T-helper 22 cell (primary cell): ENCODE measurements around the gene PTPRN2.
A peak's percentile ranks its signal among the peaks of the same experiment; 100 is the strongest.
"Not testable (repeated sequence)": the region's sequence is repeated elsewhere in the genome, so short reads cannot be mapped to it uniquely, and the experiment has no call there.

Source experiments
- DNase-seq: peaks from one replicate; pipeline ENCODE4 v3.0.0-alpha.2; 2020; ENCODE audit warnings: low read depth

Gene PTPRN2

GRCh38 chr7:157863176-157863575 lies 724.4 kb downstream of the PTPRN2 start:
- no peak for DNase-seq

- DNase-seq = no peak
Measured at GRCh38 chr7:157862731-157863130, 724.9 kb downstream of the PTPRN2 start.

DNA sequence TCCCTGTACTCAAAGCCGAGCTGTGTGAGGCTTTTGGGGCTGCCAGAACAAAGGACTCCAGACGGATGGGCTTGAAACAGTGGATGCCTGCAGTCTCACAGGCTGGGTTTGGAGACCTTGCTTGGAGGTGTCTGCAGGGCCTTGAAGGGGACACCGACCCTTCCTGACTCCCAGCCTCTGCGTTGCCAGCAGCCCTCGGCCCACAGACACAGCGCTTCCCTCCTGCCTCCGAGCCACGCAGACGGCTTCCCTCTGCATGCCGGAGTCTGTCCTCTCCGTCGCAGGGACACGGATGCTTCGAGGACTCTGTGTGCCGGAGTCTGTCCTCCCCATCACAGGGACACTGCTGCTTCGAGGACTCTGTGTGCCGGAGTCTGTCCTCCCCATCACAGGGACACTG lies 726.1 kb downstream of the PTPRN2 start:
- no peak for DNase-seq

GRCh38 chr7:157861031-157861491 lies 726.6 kb downstream of the PTPRN2 start:
- no peak for DNase-seq

DNA sequence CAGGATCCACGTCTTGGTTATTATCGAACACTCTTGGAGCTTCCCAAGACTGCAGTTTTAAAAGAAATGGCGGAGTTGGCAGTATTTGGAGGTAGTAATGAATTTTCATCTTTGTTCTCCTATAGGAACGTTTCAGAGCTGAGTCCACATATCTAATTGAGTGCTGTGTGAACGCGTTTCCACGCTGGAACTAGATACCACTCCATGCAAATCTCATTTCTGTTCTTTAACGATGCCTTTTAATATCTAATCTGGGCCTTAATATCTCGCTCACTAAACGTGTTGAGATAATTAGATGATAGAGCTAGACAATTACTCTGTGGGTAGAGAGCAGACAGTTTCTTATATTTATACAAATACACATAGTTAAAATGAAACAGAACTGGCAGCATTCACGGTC lies 727.2 kb downstream of the PTPRN2 start:
- no peak for DNase-seq

DNA sequence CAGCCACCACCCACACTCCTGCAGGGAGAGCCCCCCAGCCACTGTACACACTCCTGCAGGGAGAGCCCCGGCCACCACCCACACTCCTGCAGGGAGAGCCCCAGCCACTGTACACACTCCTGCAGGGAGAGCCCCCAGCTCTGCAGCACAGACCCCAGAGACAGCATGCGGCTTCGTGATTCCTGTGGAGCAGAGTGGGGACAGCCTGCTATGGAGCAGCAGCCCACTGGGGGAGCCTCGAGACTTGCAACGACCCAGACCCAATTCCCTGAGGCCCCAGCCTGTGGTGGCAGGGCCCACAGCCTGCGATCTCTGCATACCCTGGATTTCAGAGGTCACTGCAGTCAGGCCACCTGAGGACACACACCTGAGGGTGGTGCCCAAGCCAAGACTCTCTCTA lies 727.7 kb downstream of the PTPRN2 start:
- no peak for DNase-seq

DNA sequence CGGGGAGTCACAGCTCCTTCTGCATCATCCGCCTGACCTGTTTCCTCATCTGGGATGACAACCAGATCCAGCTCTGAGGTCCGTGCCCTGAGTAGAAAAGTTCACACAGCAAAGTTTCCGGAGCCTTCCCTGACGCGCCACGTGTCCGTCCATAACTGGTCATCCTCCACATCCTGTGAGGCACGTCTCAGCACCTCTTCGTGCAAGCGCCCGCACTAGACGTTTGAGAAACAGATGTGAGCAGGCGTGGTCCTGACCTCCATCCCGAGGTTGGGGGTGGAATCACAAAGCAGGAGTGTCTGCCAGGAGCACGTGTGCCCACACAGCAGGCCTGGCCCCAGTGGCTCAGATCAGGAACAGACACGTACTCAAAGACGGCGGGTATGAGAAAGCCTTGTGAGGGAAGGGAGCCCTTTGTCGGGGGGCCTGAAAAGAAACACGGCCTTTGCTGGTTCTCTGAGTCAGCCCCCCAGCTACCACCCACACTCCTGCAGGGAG lies 730.0 kb downstream of the PTPRN2 start:
- no peak for DNase-seq

- DNase-seq = no peak
Measured at GRCh38 chr7:157856873-157857577, 730.6 kb downstream of the PTPRN2 start.

GRCh38 chr7:157855452-157856213 lies 732.0 kb downstream of the PTPRN2 start:
- no peak for DNase-seq

GRCh38 chr7:157855016-157855415 lies 732.6 kb downstream of the PTPRN2 start:
- DNase-seq = no peak

GRCh38 chr7:157854066-157854891 lies 733.3 kb downstream of the PTPRN2 start:
- DNase-seq = no peak

DNA sequence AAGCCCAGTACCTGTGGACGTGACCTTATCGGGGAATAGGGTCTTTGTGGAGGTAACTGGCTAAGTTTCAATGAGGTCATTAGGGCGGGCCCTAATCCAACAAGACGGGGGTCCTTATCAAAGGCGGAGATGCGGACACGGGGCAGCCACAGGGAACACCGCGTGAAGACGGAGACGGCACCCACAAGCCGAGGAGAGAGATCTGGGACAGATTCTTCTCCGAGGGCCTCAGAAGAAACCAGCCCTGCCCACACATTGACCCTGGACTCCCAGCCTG lies 733.9 kb downstream of the PTPRN2 start:
- no peak for DNase-seq

- no peak for DNase-seq
Measured at GRCh38 chr7:157853076-157853788, 734.4 kb downstream of the PTPRN2 start.

- DNase-seq = peak; percentile 11
Measured at GRCh38 chr7:157851501-157852067, 736.0 kb downstream of the PTPRN2 start.

DNA sequence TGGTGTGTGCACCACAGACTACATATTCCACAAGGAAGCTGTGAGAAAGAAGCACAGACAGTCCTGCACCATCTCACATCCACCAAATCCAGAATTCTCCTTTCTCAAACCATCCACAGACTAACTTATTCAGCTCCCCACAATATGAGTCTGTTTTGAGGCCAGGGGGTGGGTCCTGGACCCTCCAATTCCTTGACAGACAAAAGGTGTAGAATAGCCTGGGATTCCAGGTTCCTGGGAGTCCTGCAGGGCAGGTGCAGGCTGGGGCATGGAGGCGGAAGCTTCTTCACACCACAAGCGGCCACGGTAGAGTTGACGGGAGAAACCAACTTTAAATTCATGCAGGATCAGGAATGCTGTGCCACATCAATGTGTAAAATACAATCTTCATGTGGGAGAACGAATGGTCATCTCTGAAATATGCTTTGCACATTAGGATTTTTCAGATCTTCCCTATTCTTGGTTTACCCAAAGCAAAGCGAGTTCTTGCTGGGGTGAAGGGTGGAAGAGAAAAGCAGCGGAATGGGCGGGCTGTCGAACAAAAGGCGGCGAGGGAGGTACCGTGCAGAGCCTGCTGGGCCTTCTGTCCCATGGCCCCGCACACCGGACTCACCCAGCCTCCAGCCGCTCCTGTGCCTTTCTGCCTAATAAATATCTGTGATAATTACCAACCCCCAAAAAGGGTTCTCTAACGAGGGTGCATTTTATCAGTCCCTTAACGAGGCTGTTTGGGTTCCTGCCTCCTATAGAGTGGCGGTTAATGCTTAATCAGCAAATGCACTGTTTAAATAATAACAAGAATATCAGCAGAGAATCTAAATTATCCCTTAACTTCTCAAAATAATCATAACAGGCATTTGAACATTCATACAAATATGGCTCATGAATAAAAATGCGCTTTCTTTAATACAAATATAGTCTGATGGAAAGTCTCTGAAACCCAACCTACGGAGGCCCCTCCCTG lies 736.9 kb downstream of the PTPRN2 start:
- DNase-seq = no peak

- DNase-seq = no peak
Measured at GRCh38 chr7:157849726-157850125, 737.9 kb downstream of the PTPRN2 start.

DNA sequence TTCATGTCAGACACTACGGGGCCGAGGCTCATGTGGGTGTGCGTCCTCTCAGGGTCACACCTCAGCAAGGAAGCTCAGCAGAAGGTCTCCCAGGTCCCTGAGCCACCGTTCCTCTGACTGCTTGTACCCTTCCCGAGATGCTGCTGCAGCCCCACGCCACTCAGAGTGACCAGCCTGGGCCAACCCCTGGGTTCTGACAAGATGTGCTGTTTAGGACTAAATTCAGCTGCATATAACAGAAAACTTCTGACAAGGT lies 738.4 kb downstream of the PTPRN2 start:
- DNase-seq = no peak

GRCh38 chr7:157848508-157849340 lies 738.9 kb downstream of the PTPRN2 start:
- no peak for DNase-seq

GRCh38 chr7:157847756-157848487 lies 739.7 kb downstream of the PTPRN2 start:
- DNase-seq = not testable (repeated sequence)
